Panc1 (cell line): Measurements from ENCODE around the gene PHPT1. TPM values are rescaled to one million over a fixed set of nuclear protein-coding genes. Genes with fewer than 3 reads are reported as not detected.

Source experiments
- ATAC-seq: fragments of 200-7000 bp; cut with Tn5 transposase; 2 replicates; pipeline ENCODE4 v1.9.1; 2020; ENCODE audit warnings: mild to moderate bottlenecking, moderate library complexity
- BruUV-seq: library from RNA; stranded (reverse); fragments of 400-500 nt; replicated peaks from 2 replicates; lab custom pipeline; 2021; lab: Mats Ljungman, UMichigan
- CTCF ChIA-PET: fragments of 300-600 bp; sonication (Branson Sonifier 250); formaldehyde crosslinking; loops from one replicate; lab custom pipeline; 2022; ENCODE audit warnings: antibody characterized with exemption; lab: Charles Lee
- POLR2A ChIA-PET: fragments of 300-600 bp; sonication (Branson Sonifier 250); formaldehyde crosslinking; loops from one replicate; lab custom pipeline; 2022; ENCODE audit warnings: antibody characterized with exemption; lab: Charles Lee
- DNase-seq: peaks from one replicate; pipeline ENCODE4 v3.0.0-alpha.2; 2010; ENCODE audit warnings: low read depth, low spot score
- H3K27ac ChIP-seq: 2 replicates; pipeline ENCODE4 v1.5.1; 2011; ENCODE audit warnings: mild to moderate bottlenecking, low read length, inconsistent platforms
- H3K27me3 ChIP-seq: fragments of 200-500 bp; sonication (Bioruptor generic); 2 replicates; pipeline ENCODE4 v1.6.0; 2014; ENCODE audit warnings: low read length, inconsistent platforms; ENCODE audit not compliant: control insufficient read depth, insufficient read depth
- H3K36me3 ChIP-seq: fragments of 200-500 bp; sonication (Bioruptor generic); 2 replicates; pipeline ENCODE4 v1.5.1; 2014; ENCODE audit warnings: inconsistent platforms, mild to moderate bottlenecking, low read length, moderate library complexity; ENCODE audit not compliant: control insufficient read depth, insufficient read depth
- H3K4me1 ChIP-seq: 2 replicates; pipeline ENCODE4 v1.5.1; 2011; ENCODE audit warnings: inconsistent platforms, mild to moderate bottlenecking, low read length, moderate library complexity; ENCODE audit not compliant: control insufficient read depth, insufficient read depth
- H3K4me3 ChIP-seq, 2 experiments: 2 replicates each; pipeline ENCODE4 v1.5.1; 2011 to 2012; ENCODE audit warnings: low read depth in 2 of 2, low read length in 2 of 2, mild to moderate bottlenecking in 2 of 2, inconsistent platforms in 1 of 2, moderate library complexity in 1 of 2
- H3K9me3 ChIP-seq: fragments of 200-500 bp; sonication (Bioruptor generic); 2 replicates; pipeline ENCODE4 v1.5.1; 2014; ENCODE audit warnings: low read depth, mild to moderate bottlenecking, inconsistent platforms, low read length, moderate library complexity; ENCODE audit not compliant: control insufficient read depth, insufficient read depth
- POLR2AphosphoS5 ChIP-seq: IDR thresholded peaks from 2 replicates; pipeline ENCODE4 v1.6.1; 2012; ENCODE audit warnings: mild to moderate bottlenecking, low read depth, low read length, moderate library complexity
- SIN3A ChIP-seq: IDR thresholded peaks from 2 replicates; pipeline ENCODE4 v1.6.1; 2012; ENCODE audit warnings: low read depth, mild to moderate bottlenecking, low read length, moderate library complexity, borderline replicate concordance; ENCODE audit not compliant: insufficient read depth
- TCF7L2 ChIP-seq: IDR thresholded peaks from 2 replicates; pipeline ENCODE4 v1.6.1; 2011; ENCODE audit warnings: mild to moderate bottlenecking, low read depth, low read length, inconsistent platforms
- in situ Hi-C: cut with HindIII; loops from 2 replicates; pipeline ENCODE4 v1.10.0; 2016; ENCODE audit warnings: low sequenced_read_pairs, low pct_unique_long_range_greater_than_20kb
- intact Hi-C: fragments of 100-400 bp; cut with micrococcal nuclease; formaldehyde crosslinking; loops from one replicate; pipeline ENCODE4 v1.10.0; 2022; ENCODE audit not compliant: unreplicated experiment
- total RNA-seq: library from RNA; stranded (reverse); gene quantifications from one replicate; pipeline ENCODE4 v1.2.1, GENCODE V29; 2021; ENCODE audit not compliant: unreplicated experiment
- TF ChIP-seq, protein P1 (sequence below), 2 experiments: IDR thresholded peaks; 2 replicates each; pipeline ENCODE4 v1.6.1; 2011 to 2012; ENCODE audit warnings: low read depth in 2 of 2, control low read depth in 1 of 2, low read length in 1 of 2, mild to moderate bottlenecking in 1 of 2, moderate library complexity in 1 of 2; ENCODE audit not compliant: insufficient read depth in 1 of 2
- TF ChIP-seq, protein P2 (sequence below): fragments of 450-650 bp; IDR thresholded peaks from 2 replicates; pipeline ENCODE4 v1.5.1; 2017; ENCODE audit warnings: mild to moderate bottlenecking

The PHPT1 gene
- total RNA-seq, 1 experiment from 2014 or later = 204 TPM

DNA sequence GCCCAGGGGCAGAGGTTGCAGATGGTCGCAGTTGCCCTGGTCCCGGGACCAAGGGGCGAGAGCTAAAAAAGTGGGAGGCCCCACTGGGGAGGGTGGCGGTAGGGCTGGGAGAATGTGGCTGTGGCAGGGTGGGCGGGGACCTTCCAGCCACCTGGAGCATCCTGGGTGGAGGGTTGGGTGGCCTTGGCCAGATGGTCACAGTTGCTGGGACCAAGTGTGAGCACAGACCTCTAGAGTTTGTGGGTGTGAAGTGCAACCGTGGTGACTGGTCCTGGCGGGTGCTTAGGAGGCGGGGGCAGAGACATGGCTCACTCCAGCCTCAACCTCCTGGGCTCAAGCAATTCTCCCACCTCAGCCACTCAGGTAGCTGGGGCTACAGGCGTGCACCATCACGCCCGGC is 31.4 kb downstream of the PHPT1 start:
- no peak for ATAC-seq

DNA sequence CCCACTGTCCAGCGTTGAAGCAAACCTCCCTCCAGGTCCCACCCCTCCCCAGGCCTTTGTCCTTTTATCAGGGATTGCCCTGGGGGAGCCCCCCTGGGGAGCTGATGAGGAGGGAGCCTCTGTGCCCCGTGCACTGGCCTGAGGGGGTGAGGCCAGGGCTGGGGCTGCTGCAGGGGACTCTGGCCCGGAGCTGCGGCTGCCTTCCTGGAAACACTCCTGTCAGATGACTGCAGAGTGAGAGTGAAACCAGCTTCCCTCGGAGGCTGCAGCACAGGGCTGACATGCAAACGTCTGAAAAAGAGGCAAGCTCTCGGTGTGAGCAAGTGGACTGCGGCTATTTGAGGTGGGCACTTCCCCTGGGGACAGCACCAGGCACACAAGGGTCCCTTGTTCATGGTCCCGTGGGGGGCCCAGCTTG is 32.5 kb downstream of the PHPT1 start:
- Histone ChIP-seq H3K36me3 (no peaks in the 10 kb centered on the region; the same call in 1 of the 2 replicates), H3K27me3 (no peaks in the 10 kb centered on the region), H3K27ac (peak overlapping the region; percentile 75), H3K4me1 (peaks cover 29% of the 10 kb centered on the region), H3K9me3 (no peaks in the 10 kb centered on the region), H3K4me3 (peak overlapping the region in 1 of 2 experiments; percentile 40; a peak in 2 of 4 replicates)
- intact Hi-C loops = no loop called here
- in situ Hi-C loops = no loop called here
- DNase-seq (no peak), ATAC-seq (0 out of 2 replicates have a peak, but pooled peaks have one; percentile 14)
- ChIA-PET CTCF (interaction anchor here (0.5 to 1.1 kb wide), 3 partner anchors 17 to 91 kb away, joined by 3 read pairs; no protein-coding TSS in a partner anchor), POLR2A (no interaction called here)
- TF ChIP-seq TCF7L2 (no peak), POLR2AphosphoS5 (no peak), SIN3A (no peak)
- TF ChIP-seq, protein P1, sequence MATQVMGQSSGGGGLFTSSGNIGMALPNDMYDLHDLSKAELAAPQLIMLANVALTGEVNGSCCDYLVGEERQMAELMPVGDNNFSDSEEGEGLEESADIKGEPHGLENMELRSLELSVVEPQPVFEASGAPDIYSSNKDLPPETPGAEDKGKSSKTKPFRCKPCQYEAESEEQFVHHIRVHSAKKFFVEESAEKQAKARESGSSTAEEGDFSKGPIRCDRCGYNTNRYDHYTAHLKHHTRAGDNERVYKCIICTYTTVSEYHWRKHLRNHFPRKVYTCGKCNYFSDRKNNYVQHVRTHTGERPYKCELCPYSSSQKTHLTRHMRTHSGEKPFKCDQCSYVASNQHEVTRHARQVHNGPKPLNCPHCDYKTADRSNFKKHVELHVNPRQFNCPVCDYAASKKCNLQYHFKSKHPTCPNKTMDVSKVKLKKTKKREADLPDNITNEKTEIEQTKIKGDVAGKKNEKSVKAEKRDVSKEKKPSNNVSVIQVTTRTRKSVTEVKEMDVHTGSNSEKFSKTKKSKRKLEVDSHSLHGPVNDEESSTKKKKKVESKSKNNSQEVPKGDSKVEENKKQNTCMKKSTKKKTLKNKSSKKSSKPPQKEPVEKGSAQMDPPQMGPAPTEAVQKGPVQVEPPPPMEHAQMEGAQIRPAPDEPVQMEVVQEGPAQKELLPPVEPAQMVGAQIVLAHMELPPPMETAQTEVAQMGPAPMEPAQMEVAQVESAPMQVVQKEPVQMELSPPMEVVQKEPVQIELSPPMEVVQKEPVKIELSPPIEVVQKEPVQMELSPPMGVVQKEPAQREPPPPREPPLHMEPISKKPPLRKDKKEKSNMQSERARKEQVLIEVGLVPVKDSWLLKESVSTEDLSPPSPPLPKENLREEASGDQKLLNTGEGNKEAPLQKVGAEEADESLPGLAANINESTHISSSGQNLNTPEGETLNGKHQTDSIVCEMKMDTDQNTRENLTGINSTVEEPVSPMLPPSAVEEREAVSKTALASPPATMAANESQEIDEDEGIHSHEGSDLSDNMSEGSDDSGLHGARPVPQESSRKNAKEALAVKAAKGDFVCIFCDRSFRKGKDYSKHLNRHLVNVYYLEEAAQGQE (IDR thresholded peaks at IDR 0.05; ENCODE audit: insufficient read depth in 1 of 2, low read depth in 2 of 2, low read length in 1 of 2) = no peak
- TF ChIP-seq, protein P2, sequence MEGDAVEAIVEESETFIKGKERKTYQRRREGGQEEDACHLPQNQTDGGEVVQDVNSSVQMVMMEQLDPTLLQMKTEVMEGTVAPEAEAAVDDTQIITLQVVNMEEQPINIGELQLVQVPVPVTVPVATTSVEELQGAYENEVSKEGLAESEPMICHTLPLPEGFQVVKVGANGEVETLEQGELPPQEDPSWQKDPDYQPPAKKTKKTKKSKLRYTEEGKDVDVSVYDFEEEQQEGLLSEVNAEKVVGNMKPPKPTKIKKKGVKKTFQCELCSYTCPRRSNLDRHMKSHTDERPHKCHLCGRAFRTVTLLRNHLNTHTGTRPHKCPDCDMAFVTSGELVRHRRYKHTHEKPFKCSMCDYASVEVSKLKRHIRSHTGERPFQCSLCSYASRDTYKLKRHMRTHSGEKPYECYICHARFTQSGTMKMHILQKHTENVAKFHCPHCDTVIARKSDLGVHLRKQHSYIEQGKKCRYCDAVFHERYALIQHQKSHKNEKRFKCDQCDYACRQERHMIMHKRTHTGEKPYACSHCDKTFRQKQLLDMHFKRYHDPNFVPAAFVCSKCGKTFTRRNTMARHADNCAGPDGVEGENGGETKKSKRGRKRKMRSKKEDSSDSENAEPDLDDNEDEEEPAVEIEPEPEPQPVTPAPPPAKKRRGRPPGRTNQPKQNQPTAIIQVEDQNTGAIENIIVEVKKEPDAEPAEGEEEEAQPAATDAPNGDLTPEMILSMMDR = no peak
- no TSS peak for BruUV-seq

More for the DNA sequence above, 31.4 kb downstream of the PHPT1 start:
- POLR2A ChIA-PET = no interaction called here
- TF ChIP-seq, protein P1 (IDR thresholded peaks at IDR 0.05; ENCODE audit: insufficient read depth in 1 of 2, low read depth in 2 of 2, low read length in 1 of 2) = no peak
- TF ChIP-seq POLR2AphosphoS5 (no peak), SIN3A (no peak), TCF7L2 (no peak)
- TF ChIP-seq, protein P2 = no peak
- in situ Hi-C loops (no loop called here), intact Hi-C loops (no loop called here)
- no peaks in the 10 kb centered on the region for H3K36me3 ChIP-seq
- BruUV-seq = no TSS peak
- H3K4me1 ChIP-seq = peaks cover 29% of the 10 kb centered on the region
- H3K27me3 ChIP-seq = no peaks in the 10 kb centered on the region
- H3K9me3 ChIP-seq = no peaks in the 10 kb centered on the region
- CTCF ChIA-PET = no interaction called here
- H3K4me3 ChIP-seq = no peak overlapping the region
- DNase-seq = no peak
- no peak overlapping the region for H3K27ac ChIP-seq
